ENCODE results near the gene ARHGAP15.
"Not testable (repeated sequence)": the region's sequence is repeated elsewhere in the genome, so short reads cannot be mapped to it uniquely, and the experiment has no call there.

Gene ARHGAP15

DNA sequence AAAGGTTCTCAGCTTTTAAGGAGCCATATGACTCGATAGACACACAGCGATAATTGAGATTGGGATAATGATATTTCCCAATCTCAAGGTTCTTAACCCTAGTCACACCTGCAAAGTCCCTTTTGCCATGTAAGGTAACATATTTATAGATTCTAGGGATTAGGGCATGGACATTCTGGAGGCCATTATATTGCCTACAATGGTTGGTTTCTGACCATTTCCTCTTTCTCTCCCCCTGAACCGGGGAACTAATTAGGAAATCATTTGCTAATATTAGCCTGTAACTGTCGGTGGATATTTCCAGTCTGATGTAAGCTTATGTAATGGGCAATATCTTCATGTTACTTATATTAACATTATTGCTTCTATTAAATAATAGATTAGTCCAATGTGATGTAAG lies 40.8 kb upstream of the ARHGAP15 start:
- TF ChIP-seq CTCF (IDR thresholded peaks at IDR 0.05; ENCODE audit: borderline replicate concordance, insufficient read depth, low read depth, low read length): no peak
- H3K4me3 ChIP-seq (ENCODE audit: low read depth, low read length): no peak overlapping the region

DNA sequence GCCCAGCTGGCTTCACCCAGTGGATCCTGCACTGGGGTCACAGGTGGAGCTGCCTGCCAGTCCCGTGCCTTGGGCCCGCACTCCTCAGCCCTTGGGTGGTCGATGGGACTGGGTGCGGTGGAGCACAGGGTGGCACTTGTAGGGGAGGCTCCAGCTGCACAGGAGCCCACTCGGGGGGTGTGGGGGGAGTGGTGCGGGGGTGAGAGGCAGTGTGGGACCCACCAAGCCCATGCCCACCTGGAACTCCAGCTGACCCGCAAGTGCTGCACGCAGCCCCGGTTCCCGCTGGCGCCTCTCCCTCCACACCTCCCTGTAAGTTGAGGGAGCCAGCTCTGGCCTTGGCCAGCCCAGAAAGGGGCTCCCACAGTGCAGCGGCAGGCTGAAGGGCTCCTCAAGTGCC lies 39.7 kb upstream of the ARHGAP15 start:
- not testable (repeated sequence) for H3K4me3 ChIP-seq (ENCODE audit: low read depth, low read length)

DNA sequence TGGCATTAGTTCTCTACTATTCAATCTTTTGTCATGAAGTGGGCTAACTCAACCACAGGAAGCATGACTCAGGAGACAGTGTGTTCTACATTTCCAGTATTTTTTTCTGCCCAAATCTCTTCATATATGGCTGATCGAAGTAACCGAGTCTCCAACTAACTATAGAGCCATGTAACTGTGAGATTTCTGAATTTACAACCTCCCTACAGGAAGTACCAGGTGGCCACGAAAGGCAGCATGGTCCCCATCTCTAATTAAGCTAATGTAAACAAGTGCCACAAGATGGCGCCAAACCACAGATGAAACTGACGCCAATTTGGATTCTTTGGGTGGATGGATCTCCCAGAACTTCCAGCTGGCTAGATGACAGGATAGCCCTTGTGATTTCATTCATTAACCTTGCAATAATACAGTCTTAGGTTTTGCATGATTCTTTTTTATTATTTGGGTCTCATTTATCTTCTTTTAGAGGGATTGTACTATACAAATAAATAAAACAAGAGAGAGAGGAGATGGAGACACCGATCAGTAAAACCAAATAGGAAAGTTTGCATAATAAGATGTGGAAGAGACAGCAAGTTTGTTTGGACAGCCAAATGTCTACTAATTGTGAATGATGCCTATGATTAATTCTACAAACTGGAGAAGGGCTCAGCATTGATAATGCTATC lies 18.3 kb upstream of the ARHGAP15 start:
- H3K4me3 ChIP-seq (ENCODE audit: low read depth, low read length): no peak overlapping the region

GRCh38 chr2:143117225-143117624 lies 12.0 kb upstream of the ARHGAP15 start:
- no peak overlapping the region for H3K4me3 ChIP-seq (ENCODE audit: low read depth, low read length)
- TF ChIP-seq CTCF (IDR thresholded peaks at IDR 0.05; ENCODE audit: borderline replicate concordance, insufficient read depth, low read depth, low read length): no peak

More for the DNA sequence above, 18.3 kb upstream of the ARHGAP15 start:
- TF ChIP-seq CTCF (IDR thresholded peaks at IDR 0.05; ENCODE audit: borderline replicate concordance, insufficient read depth, low read depth, low read length): peak; percentile 53; the same call in 1 of the 2 replicates

DNA sequence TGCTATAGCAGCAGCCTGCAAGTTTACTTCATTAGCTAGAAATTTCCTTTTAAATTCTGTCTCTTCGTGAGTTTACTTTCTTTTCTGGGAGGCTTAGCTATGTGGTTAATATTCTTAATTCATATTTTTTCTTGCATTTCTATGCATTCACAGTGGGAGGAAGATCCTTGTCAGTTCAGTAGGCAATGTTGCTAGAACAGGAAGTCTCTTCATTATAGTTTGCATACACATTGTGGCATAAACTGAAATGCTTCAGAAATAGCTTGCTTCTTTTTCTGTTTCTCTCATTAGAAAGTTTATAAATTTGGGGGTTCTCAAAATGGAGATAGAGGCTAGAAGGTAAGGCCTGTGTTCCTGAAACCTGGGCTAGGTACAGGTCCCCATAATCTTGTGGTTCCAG lies 8.1 kb upstream of the ARHGAP15 start:
- no peak overlapping the region for H3K4me3 ChIP-seq (ENCODE audit: low read depth, low read length)
- TF ChIP-seq CTCF (IDR thresholded peaks at IDR 0.05; ENCODE audit: borderline replicate concordance, insufficient read depth, low read depth, low read length): no peak

DNA sequence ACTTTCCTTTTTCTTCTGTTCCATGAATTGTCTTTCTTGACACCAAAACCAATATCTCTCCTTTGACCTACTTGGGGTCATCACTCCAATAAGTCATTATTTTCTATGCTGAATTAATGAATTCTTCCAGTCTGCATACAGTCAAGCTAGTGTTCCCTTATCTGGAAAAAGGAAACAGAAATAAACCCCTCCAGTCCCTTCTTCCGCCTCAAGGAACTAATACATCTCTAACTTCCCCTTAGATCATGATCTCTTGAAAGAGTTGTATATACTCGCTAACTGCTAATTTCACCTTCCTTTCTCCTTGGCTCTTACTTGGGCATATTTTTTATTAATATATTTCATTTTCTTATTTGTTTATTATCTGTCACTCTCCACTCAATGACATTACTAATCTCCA lies 7.3 kb upstream of the ARHGAP15 start:
- H3K4me3 ChIP-seq (ENCODE audit: low read depth, low read length): no peak overlapping the region
- no peak for TF ChIP-seq CTCF (IDR thresholded peaks at IDR 0.05; ENCODE audit: borderline replicate concordance, insufficient read depth, low read depth, low read length)

- TF ChIP-seq CTCF (IDR thresholded peaks at IDR 0.05; ENCODE audit: borderline replicate concordance, insufficient read depth, low read depth, low read length): no peak
- H3K4me3 ChIP-seq (ENCODE audit: low read depth, low read length): no peak overlapping the region
Observed at GRCh38 chr2:143123911-143124310, 5.3 kb upstream of the ARHGAP15 start.

All from GM12875 (cell line).